GM12878 (cell line): Measurements from ENCODE around the gene MAML2. TPM values are rescaled to one million over a fixed set of nuclear protein-coding genes. Genes with fewer than 3 reads are reported as not detected.

Experiments
- ATAC-seq: fragments of 200-7000 bp; cut with Tn5 transposase; 3 replicates; pipeline ENCODE4 v1.9.1; 2020; ENCODE audit warnings: mild to moderate bottlenecking, moderate library complexity
- BruUV-seq: library from RNA; stranded (reverse); fragments of 400-500 nt; replicated peaks from 2 replicates; lab custom pipeline; 2021; lab: Mats Ljungman, UMichigan
- CTCF ChIA-PET: fragments of 300-600 bp; sonication (Branson Sonifier 250); formaldehyde crosslinking; extraction: SDS; loops from one replicate; lab custom pipeline; 2021; ENCODE audit warnings: inconsistent platforms; lab: Yijun Ruan, JAX
- POLR2A ChIA-PET: fragments of 350-600 bp; formaldehyde crosslinking; extraction: SDS; loops from one replicate; lab custom pipeline; 2021; ENCODE audit warnings: inconsistent platforms; lab: Charles Lee
- RAD21 ChIA-PET: fragments of 300-600 bp; sonication (Branson Sonifier 250); formaldehyde crosslinking; loops from one replicate; lab custom pipeline; 2023; ENCODE audit warnings: antibody characterized with exemption; ENCODE audit not compliant: unreplicated experiment; lab: Charles Lee
- SMC1A ChIA-PET: fragments of 300-600 bp; sonication (Branson Sonifier 250); formaldehyde crosslinking; loops from one replicate; lab custom pipeline; 2023; ENCODE audit not compliant: unreplicated experiment, uncharacterized antibody; lab: Charles Lee
- DNase-seq: peaks from one replicate; pipeline ENCODE4 v3.0.0-alpha.2; 2011; ENCODE audit warnings: low read depth, low spot score
- FAIRE-seq: peaks from 3 replicates; lab custom pipeline; 2011; peaks lifted over from hg19 to GRCh38; lab: Jason Lieb, UNC
- H2AFZ ChIP-seq: 2 replicates; pipeline ENCODE4 v1.6.0; 2011; ENCODE audit warnings: low read depth, low read length, control low read depth; ENCODE audit not compliant: control insufficient read depth
- H3K27ac ChIP-seq: 2 replicates; pipeline ENCODE4 v1.5.1; 2011; ENCODE audit warnings: control low read depth; ENCODE audit not compliant: control insufficient read depth, insufficient read depth
- H3K27me3 ChIP-seq, 2 experiments: replicated peaks in 1 of 2; 2 replicates each; pipeline versions ENCODE4 v1.6.0 to v1.6.1; 2011; ENCODE audit warnings: low read length in 1 of 2; ENCODE audit not compliant: control insufficient read depth in 2 of 2, insufficient read depth in 2 of 2
- H3K36me3 ChIP-seq, 2 experiments: 2 replicates each; pipeline ENCODE4 v1.5.1; 2011; ENCODE audit warnings: low read length in 1 of 2; ENCODE audit not compliant: control insufficient read depth in 2 of 2, insufficient read depth in 2 of 2
- H3K4me1 ChIP-seq: 2 replicates; pipeline ENCODE4 v1.6.1; 2011; ENCODE audit warnings: mild to moderate bottlenecking, low read length, moderate library complexity, mixed read lengths; ENCODE audit not compliant: control insufficient read depth, insufficient read depth
- H3K4me2 ChIP-seq: 2 replicates; pipeline ENCODE4 v1.6.0; 2011; ENCODE audit warnings: control low read depth; ENCODE audit not compliant: control insufficient read depth, insufficient read depth
- H3K4me3 ChIP-seq: fragments of 200-600 bp; sonication (generic); 2 replicates; pipeline ENCODE4 v1.5.1; 2016
- H3K79me2 ChIP-seq: 2 replicates; pipeline ENCODE4 v1.6.0; 2011; ENCODE audit warnings: low read length; ENCODE audit not compliant: control insufficient read depth, insufficient read depth
- H3K9ac ChIP-seq: 2 replicates; pipeline ENCODE4 v1.8.0; 2011; ENCODE audit warnings: low read length, control low read depth, mixed read lengths; ENCODE audit not compliant: control insufficient read depth, insufficient read depth
- H3K9me3 ChIP-seq: replicated peaks from 3 replicates; pipeline ENCODE4 v1.5.1; 2011; ENCODE audit warnings: mild to moderate bottlenecking, low read length; ENCODE audit not compliant: control insufficient read depth, insufficient read depth
- H4K20me1 ChIP-seq: 2 replicates; pipeline ENCODE4 v1.6.0; 2011; ENCODE audit not compliant: control insufficient read depth, insufficient read depth
- BMI1 ChIP-seq: fragments of 450-650 bp; IDR thresholded peaks from 2 replicates; pipeline ENCODE4 v1.6.1; 2016; ENCODE audit warnings: mild to moderate bottlenecking, moderate library complexity, borderline replicate concordance
- CBFB ChIP-seq: IDR thresholded peaks from 2 replicates; pipeline ENCODE4 v1.6.1; 2016; ENCODE audit warnings: antibody characterized with exemption, low read depth
- HDGF ChIP-seq: fragments of 450-650 bp; IDR thresholded peaks from 2 replicates; pipeline ENCODE4 v1.6.1; 2016; ENCODE audit warnings: antibody characterized with exemption
- RFX5 ChIP-seq: IDR thresholded peaks from 2 replicates; pipeline ENCODE4 v1.6.1; 2011; ENCODE audit warnings: low read depth, low read length, improper control_type of control experiment
- SPI1 ChIP-seq: IDR thresholded peaks from 2 replicates; pipeline ENCODE4 v1.6.1; 2011; ENCODE audit warnings: low read depth, mild to moderate bottlenecking, low read length, moderate library complexity, borderline replicate concordance; ENCODE audit not compliant: insufficient read depth
- WGBS: methylation state at CpG from one replicate; pipeline ENCODE4 v1.1.6; 2016; ENCODE audit warnings: low lambda C conversion rate; ENCODE audit not compliant: insufficient replicate concordance, insufficient coverage; ENCODE audit errors: missing lambda C conversion rate; 5-methylcytosine and 5-hydroxymethylcytosine counted together
- in situ Hi-C: fragments of 300-500 bp; cut with MboI; formaldehyde crosslinking; loops from 9 replicates; pipeline ENCODE4 v1.14.3; 2018; ENCODE audit warnings: mixed read lengths
- intact Hi-C: fragments of 100-400 bp; cut with micrococcal nuclease; formaldehyde crosslinking; loops from one replicate; pipeline ENCODE4 v1.14.2; 2022; ENCODE audit not compliant: unreplicated experiment
- polyA plus RNA-seq, 11 experiments: library from polyadenylated mRNA; depleted of rRNA in 4 of 11; unstranded in 6 of 11; stranded (reverse) in 5 of 11; fragments of >200 nt; fragmentation: Nextera tagmentation in 4 of 11; fragmentation: Illumina TruSeq in 1 of 11; extraction: Ambion mirVana in 4 of 11; extraction: Trizol in 1 of 11; gene quantifications; 1 replicate in 1 of 11; 2 replicates in 10 of 11; pipeline versions ENCODE4 v1.2.1 to v1.2.3, GENCODE V29; 2011 to 2016; ENCODE audit warnings: inconsistent platforms in 2 of 11, missing spikeins in 2 of 11, low read depth in 1 of 11
- total RNA-seq, 4 experiments: library from RNA; depleted of rRNA in 3 of 4; stranded (reverse); fragments of >200 nt in 3 of 4; fragmentation: Illumina TruSeq in 1 of 4; extraction: Trizol in 1 of 4; gene quantifications; 2 replicates each; pipeline versions ENCODE4 v1.2.1 to v1.2.3, GENCODE V29; 2013 to 2021

Gene MAML2
- total and polyA plus RNA-seq, 10 of the 15 experiments (the other 5 are each of a cell fraction or from before 2014, with no cell fraction given) = 2.5 to 15.1 (median 12.0) TPM

- intact Hi-C loops = no loop called here
- TF ChIP-seq CBFB (no peak), HDGF (no peak), SPI1 (no peak), RFX5 (no peak), BMI1 (no peak)
- DNase-seq (no peak), FAIRE-seq (no peak), ATAC-seq (no peak)
- Histone ChIP-seq H3K4me2 (no peak overlapping the region), H4K20me1 (no peaks in the 10 kb centered on the region), H3K4me3 (no peak overlapping the region), H3K9me3 (no peaks in the 10 kb centered on the region), H3K27me3 (no peaks in the 10 kb centered on the region), H3K9ac (no peak overlapping the region), H3K4me1 (peaks cover 27% of the 10 kb centered on the region), H3K79me2 (no peaks in the 10 kb centered on the region; the same call in none of the 2 replicates), H3K36me3 (no peaks in the 10 kb centered on the region; a peak in 1 of 4 replicates), H2AFZ (no peak overlapping the region), H3K27ac (no peak overlapping the region)
- POLR2A ChIA-PET = no interaction called here
- 96% methylated on average over 5 of the region's 5 CpGs for WGBS
- RAD21 ChIA-PET = interaction anchor here (0.6 to 1.0 kb wide), 2 partner anchors 212 to 234 kb away, joined by 3 read pairs; partner anchors contain the start of gene MAML2
- BruUV-seq = no TSS peak
- in situ Hi-C loops = no loop called here
- CTCF ChIA-PET = interaction anchor here (1.2 kb wide), 1 partner anchor 14 kb away, joined by 3 read pairs; no protein-coding TSS in a partner anchor
- SMC1A ChIA-PET = interaction anchor here (0.7 to 2.1 kb wide), 8 partner anchors 10 to 233 kb away, joined by 3 to 6 read pairs (median 4); no protein-coding TSS in a partner anchor
These were observed 233.5 kb downstream of the MAML2 start for GRCh38 chr11:96109331-96110030.
